ENCODE results near the gene SLC35F4.

SLC35F4 gene

GRCh38 chr14:57574617-57575288, 291.1 kb downstream of the SLC35F4 start:
- peak; percentile 16; the same call in 1 of the 2 replicates for TF ChIP-seq CTCF (IDR thresholded peaks at IDR 0.05; ENCODE audit: control insufficient read depth, extremely low read depth, insufficient read depth)
- H3K4me3 ChIP-seq (ENCODE audit: low read depth, low read length) = no peak overlapping the region
- no peak for DNase-seq (ENCODE audit: low read depth)

- no peak for DNase-seq (ENCODE audit: low read depth)
- no peak overlapping the region for H3K4me3 ChIP-seq (ENCODE audit: low read depth, low read length)
- TF ChIP-seq CTCF (IDR thresholded peaks at IDR 0.05; ENCODE audit: control insufficient read depth, extremely low read depth, insufficient read depth) = no peak
These were observed 292.7 kb downstream of the SLC35F4 start for GRCh38 chr14:57573173-57573572.

- no peak for DNase-seq (ENCODE audit: low read depth)
- no peak for TF ChIP-seq CTCF (IDR thresholded peaks at IDR 0.05; ENCODE audit: control insufficient read depth, extremely low read depth, insufficient read depth)
- H3K4me3 ChIP-seq (ENCODE audit: low read depth, low read length) = no peak overlapping the region
These were observed 297.3 kb downstream of the SLC35F4 start for GRCh38 chr14:57568554-57568953.

- no peak for TF ChIP-seq CTCF (IDR thresholded peaks at IDR 0.05; ENCODE audit: control insufficient read depth, extremely low read depth, insufficient read depth)
- no peak overlapping the region for H3K4me3 ChIP-seq (ENCODE audit: low read depth, low read length)
- DNase-seq (ENCODE audit: low read depth) = no peak
These were observed 298.7 kb downstream of the SLC35F4 start for GRCh38 chr14:57567220-57567619.

- H3K4me3 ChIP-seq (ENCODE audit: low read depth, low read length) = no peak overlapping the region
- no peak for DNase-seq (ENCODE audit: low read depth)
- no peak for TF ChIP-seq CTCF (IDR thresholded peaks at IDR 0.05; ENCODE audit: control insufficient read depth, extremely low read depth, insufficient read depth)
These were observed 305.2 kb downstream of the SLC35F4 start for GRCh38 chr14:57560681-57561080.

- no peak overlapping the region for H3K4me3 ChIP-seq (ENCODE audit: low read depth, low read length)
- TF ChIP-seq CTCF (IDR thresholded peaks at IDR 0.05; ENCODE audit: control insufficient read depth, extremely low read depth, insufficient read depth) = no peak
- no peak for DNase-seq (ENCODE audit: low read depth)
These were observed 306.3 kb downstream of the SLC35F4 start for GRCh38 chr14:57559576-57559975.

All from LNCaP clone FGC (cell line).